OCI-LY3 (cell line): Measurements from ENCODE around the gene INO80B.

Experiments used
- H2AFZ ChIP-seq: fragments of 200-600, 300-600 bp; shearing (Covaris generic); 2 replicates; pipeline ENCODE4 v1.6.0; 2014; ENCODE audit warnings: antibody characterized with exemption, low read depth, low read length
- H3K27ac ChIP-seq: fragments of 200-600, 300-600 bp; sonication (generic); 2 replicates; pipeline ENCODE4 v1.5.1; 2014; ENCODE audit warnings: mild to moderate bottlenecking, low read length, moderate library complexity, mixed read lengths
- H3K27me3 ChIP-seq: fragments of 200-600, 300-600 bp; sonication (generic); 2 replicates; pipeline ENCODE4 v1.6.1; 2014; ENCODE audit warnings: low read depth, low read length, mixed read lengths
- H3K36me3 ChIP-seq: fragments of 200-600, 300-600 bp; sonication (generic); replicated peaks from 2 replicates; pipeline ENCODE3; 2014; ENCODE audit warnings: low read depth, low read length, mixed read lengths
- H3K4me1 ChIP-seq: fragments of 300-600, 200-600 bp; sonication (generic); 2 replicates; pipeline ENCODE4 v1.6.1; 2014; ENCODE audit warnings: low read length, mixed read lengths
- H3K4me2 ChIP-seq: fragments of 200-600, 300-600 bp; sonication (generic); 2 replicates; pipeline ENCODE4 v1.6.1; 2014; ENCODE audit warnings: low read length, mixed read lengths
- H3K4me3 ChIP-seq: fragments of 300-600, 200-600 bp; sonication (generic); 2 replicates; pipeline ENCODE4 v1.5.1; 2014; ENCODE audit warnings: antibody characterized with exemption, mild to moderate bottlenecking, low read length, moderate library complexity
- H3K79me2 ChIP-seq: fragments of 300-600, 200-600 bp; shearing (Covaris generic); 2 replicates; pipeline ENCODE4 v1.6.1; 2014; ENCODE audit warnings: mild to moderate bottlenecking, low read length, mixed read lengths
- H3K9ac ChIP-seq: fragments of 300-600, 200-600 bp; shearing (Covaris generic); 2 replicates; pipeline ENCODE4 v1.6.0; 2014; ENCODE audit warnings: mild to moderate bottlenecking, low read length, moderate library complexity
- H3K9me3 ChIP-seq: fragments of 200-600, 300-600 bp; shearing (Covaris generic); 2 replicates; pipeline ENCODE4 v1.6.1; 2014; ENCODE audit warnings: low read length, mixed read lengths; ENCODE audit not compliant: insufficient read depth
- H4K20me1 ChIP-seq: fragments of 200-600, 300-600 bp; sonication (generic); 2 replicates; pipeline ENCODE4 v1.6.1; 2016; ENCODE audit warnings: low read length, mixed read lengths; ENCODE audit not compliant: insufficient read depth
- EZH2phosphoT487 ChIP-seq: fragments of 200-600 bp; shearing (Covaris generic); IDR thresholded peaks from 2 replicates; pipeline ENCODE4 v1.6.1; 2018; ENCODE audit warnings: antibody characterized with exemption, mixed run types, low read depth
- TF ChIP-seq, protein P1 (sequence below): fragments of 200-600, 300-600 bp; sonication (generic); IDR thresholded peaks from 2 replicates; pipeline ENCODE4 v1.5.1; 2014; ENCODE audit warnings: antibody characterized with exemption, low read length, low read depth

INO80B gene

DNA sequence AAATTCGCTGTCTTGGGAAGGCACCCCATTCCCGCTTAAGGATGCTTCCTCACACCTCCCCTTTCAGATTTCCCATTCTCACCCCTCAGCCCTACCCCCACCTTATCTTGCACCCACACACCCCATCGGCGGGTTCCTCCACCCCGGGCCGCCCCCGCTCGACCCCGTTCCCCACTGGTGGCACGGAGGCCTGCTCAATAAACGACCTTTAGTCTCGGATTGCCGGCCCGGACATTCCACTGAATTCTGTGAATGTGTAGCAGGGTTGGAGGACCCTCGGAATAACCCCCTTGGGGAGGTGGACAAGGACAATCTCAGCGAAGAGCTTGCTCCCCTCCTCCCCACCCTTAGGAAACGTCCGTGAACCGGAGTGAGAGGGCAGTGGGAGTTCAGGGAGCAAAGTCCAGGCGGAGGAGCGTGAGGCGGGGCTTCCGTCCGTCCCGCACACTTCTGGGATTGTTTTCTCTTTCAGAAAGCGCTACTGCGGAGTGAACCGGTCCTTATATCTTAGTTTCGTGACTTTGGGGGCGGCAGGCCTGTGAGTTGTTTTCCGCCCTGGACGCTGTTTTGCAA lies 47.3 kb downstream of the INO80B start:
- H3K27ac ChIP-seq, result no peak overlapping the region
- no peaks in the 10 kb centered on the region for H4K20me1 ChIP-seq
- no peaks in the 10 kb centered on the region for H3K9me3 ChIP-seq
- H3K27me3 ChIP-seq, result no peaks in the 10 kb centered on the region
- peaks cover 13% of the 10 kb centered on the region for H3K36me3 ChIP-seq
- peak overlapping the region; percentile 72 for H3K4me2 ChIP-seq
- peaks cover 11% of the 10 kb centered on the region for H3K79me2 ChIP-seq
- H3K9ac ChIP-seq, result peak overlapping the region; percentile 73
- H3K4me1 ChIP-seq, result peaks cover 16% of the 10 kb centered on the region; the same call in 1 of the 2 replicates
- 0 out of 2 replicates have a peak overlapping the region, but pooled peaks have one; percentile 39 for H2AFZ ChIP-seq
- peak overlapping the region; percentile 77 for H3K4me3 ChIP-seq
- TF ChIP-seq, protein P1, sequence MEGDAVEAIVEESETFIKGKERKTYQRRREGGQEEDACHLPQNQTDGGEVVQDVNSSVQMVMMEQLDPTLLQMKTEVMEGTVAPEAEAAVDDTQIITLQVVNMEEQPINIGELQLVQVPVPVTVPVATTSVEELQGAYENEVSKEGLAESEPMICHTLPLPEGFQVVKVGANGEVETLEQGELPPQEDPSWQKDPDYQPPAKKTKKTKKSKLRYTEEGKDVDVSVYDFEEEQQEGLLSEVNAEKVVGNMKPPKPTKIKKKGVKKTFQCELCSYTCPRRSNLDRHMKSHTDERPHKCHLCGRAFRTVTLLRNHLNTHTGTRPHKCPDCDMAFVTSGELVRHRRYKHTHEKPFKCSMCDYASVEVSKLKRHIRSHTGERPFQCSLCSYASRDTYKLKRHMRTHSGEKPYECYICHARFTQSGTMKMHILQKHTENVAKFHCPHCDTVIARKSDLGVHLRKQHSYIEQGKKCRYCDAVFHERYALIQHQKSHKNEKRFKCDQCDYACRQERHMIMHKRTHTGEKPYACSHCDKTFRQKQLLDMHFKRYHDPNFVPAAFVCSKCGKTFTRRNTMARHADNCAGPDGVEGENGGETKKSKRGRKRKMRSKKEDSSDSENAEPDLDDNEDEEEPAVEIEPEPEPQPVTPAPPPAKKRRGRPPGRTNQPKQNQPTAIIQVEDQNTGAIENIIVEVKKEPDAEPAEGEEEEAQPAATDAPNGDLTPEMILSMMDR, result no peak
- TF ChIP-seq EZH2phosphoT487, result no peak

DNA sequence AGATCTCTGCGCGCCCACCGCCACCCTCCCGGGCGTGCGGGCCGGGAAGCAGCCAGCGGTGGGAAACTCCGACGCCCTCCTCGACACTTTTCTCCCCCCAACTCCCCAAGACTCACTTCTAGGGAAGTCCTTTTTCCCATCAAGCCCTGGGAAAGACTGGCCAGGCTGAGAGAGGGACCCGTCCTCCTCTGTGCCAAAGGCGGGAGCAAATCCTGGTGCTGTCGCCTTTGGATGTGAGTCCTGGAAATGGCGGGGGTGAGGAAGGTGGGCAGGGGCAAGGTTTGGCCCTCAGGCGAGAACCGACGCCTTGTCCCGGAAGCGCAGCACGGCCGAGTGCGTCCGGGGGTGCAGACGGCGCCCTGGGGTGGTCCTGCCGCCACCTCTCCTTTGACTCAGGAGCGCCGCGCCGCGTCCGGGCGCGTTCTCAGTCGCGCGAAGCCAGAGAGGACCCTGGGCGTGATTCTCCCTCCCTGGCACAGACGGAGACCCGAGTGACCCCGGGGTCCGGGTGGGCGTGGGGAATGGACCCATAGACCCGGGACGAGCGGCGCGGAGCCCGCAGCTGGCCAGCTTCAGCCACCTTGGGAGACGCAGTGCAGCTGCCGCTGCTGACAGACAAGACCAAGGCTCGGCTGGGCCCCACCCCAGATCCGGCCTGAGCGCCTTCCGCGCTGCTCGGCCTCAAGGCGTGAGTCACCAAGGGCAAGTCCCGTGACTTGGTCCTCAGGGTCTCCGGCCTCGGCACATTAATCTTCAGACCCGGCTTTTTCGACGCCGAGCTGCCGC lies 48.0 kb downstream of the INO80B start:
- Histone ChIP-seq H4K20me1 (no peaks in the 10 kb centered on the region), H3K9me3 (no peaks in the 10 kb centered on the region), H3K36me3 (peaks cover 13% of the 10 kb centered on the region), H3K9ac (peak overlapping the region; percentile 73), H3K4me3 (peak overlapping the region; percentile 77), H3K27ac (no peak overlapping the region), H3K27me3 (no peaks in the 10 kb centered on the region), H2AFZ (peak overlapping the region; percentile 39; the same call in 1 of the 2 replicates), H3K79me2 (peaks cover 11% of the 10 kb centered on the region), H3K4me1 (peaks cover 16% of the 10 kb centered on the region; the same call in 1 of the 2 replicates), H3K4me2 (peak overlapping the region; percentile 72)
- TF ChIP-seq EZH2phosphoT487, result no peak
- TF ChIP-seq, protein P1, result no peak; the same call in 1 of the 2 replicates

DNA sequence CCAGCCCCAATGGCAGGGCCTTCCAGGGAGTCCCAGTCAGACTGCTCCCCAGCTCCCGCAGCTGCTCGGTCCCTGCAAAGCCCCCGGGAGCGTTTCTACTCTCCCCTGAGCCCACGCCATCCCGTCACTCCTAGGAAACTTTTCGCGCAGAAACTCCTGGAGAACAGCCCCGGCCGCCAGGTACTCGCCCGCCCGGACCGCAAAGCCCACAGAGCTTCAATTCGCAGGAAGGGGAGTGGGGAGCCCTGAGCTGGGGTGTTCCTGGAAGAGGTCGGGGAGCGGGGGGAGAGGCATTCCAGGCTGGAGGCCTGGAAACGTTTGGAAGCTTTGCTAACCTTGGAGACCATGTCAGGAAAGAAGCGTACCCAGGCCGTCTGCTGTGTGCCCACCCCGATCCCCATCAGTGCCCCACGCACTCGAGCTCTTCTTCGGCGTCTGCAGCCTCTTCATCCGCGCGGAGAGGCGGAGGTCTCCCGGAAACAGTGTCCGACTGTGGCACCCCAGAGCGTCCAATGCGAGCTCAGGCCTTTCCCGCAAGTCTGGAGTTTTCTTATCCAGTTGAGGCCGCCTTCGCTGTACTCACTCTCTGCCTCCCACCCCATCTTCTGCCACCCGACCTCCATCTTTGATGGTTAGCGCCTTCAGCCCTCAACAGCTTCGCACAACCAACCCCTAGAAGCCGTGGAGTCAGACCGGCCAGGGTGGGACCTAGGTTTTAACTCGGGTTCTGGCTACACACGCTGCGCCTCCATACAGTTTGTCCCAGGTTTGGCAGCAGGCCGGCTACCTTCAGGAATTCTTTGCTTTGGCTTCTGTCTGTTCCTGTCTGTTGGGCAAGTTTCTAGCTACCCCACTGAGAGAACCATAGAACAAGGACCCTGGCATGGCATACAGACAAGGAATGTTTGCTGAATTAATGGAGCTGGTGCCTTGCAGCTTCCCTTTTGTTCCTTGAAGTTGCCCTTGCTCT lies 48.9 kb downstream of the INO80B start:
- no peak overlapping the region for H3K27ac ChIP-seq
- H3K36me3 ChIP-seq, result peaks cover 13% of the 10 kb centered on the region
- H4K20me1 ChIP-seq, result no peaks in the 10 kb centered on the region
- peak overlapping the region; percentile 77 for H3K4me3 ChIP-seq
- peaks cover 22% of the 10 kb centered on the region for H3K4me1 ChIP-seq
- 0 out of 2 replicates have a peak overlapping the region, but pooled peaks have one; percentile 39 for H2AFZ ChIP-seq
- H3K9me3 ChIP-seq, result no peaks in the 10 kb centered on the region
- peak overlapping the region; percentile 72 for H3K4me2 ChIP-seq
- no peaks in the 10 kb centered on the region for H3K27me3 ChIP-seq
- peak overlapping the region; percentile 73 for H3K9ac ChIP-seq
- H3K79me2 ChIP-seq, result peaks cover 11% of the 10 kb centered on the region
- TF ChIP-seq, protein P1, result no peak
